ENCODE results near the gene CBLB.
"Not testable (repeated sequence)": the region's sequence is repeated elsewhere in the genome, so short reads cannot be mapped to it uniquely, and the experiment has no call there.

CBLB gene

DNA sequence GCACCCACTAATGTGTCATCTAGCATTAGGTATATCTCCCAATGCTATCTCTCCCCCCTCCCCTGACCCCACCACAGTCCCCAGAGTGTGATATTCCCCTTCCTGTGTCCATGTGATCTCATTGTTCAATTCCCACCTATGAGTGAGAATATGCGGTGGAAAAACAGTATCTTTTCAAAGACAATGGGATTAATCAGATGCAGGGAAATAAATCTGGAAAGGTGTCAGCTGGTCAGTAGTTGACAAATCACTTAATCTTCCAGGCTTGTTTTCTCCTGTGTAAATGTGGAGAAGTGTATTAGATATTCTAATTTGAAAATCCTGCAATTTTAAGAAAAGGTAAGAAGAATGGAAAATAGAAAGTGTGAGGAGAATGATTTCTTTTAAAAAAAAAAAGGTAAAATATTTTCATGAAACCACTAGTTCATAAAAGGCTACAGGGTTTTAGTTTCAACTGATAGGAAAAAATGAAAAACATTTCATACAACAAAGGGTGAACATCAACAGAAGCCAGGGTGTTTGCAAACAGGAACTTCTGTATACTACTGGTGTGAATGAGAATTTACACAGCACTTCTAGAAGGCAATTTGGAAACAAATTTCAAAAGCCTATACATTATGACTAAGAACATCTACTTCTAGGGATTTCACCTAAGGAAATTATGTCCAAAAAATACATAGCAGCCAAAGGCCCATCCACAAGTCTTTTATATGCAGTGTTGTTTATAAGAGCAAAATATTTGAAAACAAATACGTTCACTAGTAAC is 113.5 kb downstream of the CBLB start:
- DNase-seq, result no peak

DNA sequence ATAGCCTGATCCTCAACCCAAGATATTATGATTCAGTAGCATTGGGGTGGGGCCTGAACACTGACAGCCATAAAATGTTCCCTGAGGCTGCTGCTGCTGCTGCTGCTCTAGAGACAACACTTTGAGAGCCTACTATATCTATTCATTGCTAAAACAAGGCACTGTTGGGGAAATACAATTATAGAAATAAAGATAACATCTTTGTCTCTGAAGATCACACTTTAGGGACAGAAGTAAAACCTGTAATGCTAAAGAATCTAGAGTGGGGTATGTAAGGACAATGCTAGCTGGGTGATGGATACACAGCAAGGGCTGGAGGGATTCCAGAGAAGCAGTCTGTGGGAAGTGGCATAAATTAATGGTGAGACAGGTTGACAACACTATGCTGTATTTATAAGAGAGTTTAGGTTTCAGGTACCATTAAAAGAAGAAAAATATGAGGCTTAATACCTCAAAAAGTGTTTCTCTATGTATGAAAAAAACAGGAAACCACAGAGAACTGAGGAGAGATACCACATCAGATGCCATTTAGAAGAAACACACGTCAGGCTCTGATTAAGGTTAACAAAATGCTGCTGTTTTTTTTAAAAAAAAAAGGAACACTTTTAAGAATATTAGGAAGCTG is 115.9 kb downstream of the CBLB start:
- no peak for DNase-seq

- no peak for DNase-seq
Observed at GRCh38 chr3:105747696-105748095, 121.1 kb downstream of the CBLB start.

- no peak for DNase-seq
Observed at GRCh38 chr3:105747060-105747541, 121.7 kb downstream of the CBLB start.

- DNase-seq, result no peak
Observed at GRCh38 chr3:105746231-105746996, 122.4 kb downstream of the CBLB start.

GRCh38 chr3:105745046-105745445 is 123.8 kb downstream of the CBLB start:
- no peak for DNase-seq

DNA sequence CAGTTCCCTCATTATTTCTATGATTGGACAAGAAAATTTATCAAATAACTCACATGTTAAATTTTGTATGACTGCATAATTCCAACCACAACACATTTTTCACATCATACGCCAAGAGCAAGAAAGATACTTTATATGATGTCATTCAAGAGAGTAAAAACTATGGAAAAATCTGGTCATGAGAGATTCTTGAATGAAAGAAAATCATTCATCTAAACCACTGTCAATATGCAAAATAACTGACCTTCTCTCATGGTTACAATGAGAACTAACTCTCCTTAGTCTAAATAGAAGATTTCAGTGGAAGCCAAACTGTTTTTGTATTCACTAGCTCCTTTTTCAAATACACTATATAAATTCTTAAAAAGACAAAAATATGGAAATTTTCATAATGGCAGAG is 124.6 kb downstream of the CBLB start:
- no peak for DNase-seq

DNA sequence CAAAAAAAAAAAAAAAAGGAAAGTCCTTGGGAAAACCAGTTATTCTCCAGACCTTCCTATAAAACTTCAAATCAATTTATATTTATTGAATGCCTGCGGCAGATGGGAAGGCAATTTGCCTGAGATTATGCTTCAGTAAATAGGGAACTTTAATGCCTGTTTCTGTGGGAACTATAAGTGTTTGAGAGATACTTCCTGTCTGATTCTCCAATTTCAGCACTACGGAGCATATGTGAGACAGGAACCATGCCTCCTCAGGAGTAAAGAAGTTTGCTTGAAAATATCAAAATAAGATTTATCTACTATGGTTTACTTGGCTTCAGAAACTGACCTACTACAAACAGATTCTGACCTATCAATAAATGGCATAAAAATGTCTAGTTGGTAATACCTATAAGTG is 135.5 kb downstream of the CBLB start:
- DNase-seq, result no peak

DNA sequence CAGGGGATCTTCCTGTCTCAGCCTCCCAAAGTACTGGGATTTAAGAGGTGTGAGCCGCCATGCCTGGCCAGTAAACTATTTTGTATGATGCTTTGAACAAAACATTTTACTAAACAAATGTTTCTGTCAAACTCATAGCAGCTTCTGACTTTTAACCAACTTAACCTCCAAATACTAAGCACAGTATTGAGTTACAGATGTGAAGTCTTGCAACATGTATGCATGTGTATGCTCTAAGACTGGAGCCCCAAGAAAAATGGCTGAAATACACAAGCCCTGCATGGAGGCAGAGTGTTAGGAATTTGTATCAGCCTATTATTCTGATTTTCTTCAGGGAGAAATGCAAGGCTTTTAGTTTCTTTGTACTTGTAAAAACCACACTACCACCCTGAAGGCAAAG is 137.1 kb downstream of the CBLB start:
- no peak for DNase-seq

GRCh38 chr3:105730801-105731354 is 137.9 kb downstream of the CBLB start:
- DNase-seq, result no peak

GRCh38 chr3:105729667-105730066 is 139.1 kb downstream of the CBLB start:
- no peak for DNase-seq

- no peak for DNase-seq
Observed at GRCh38 chr3:105728771-105729312, 140.0 kb downstream of the CBLB start.

DNA sequence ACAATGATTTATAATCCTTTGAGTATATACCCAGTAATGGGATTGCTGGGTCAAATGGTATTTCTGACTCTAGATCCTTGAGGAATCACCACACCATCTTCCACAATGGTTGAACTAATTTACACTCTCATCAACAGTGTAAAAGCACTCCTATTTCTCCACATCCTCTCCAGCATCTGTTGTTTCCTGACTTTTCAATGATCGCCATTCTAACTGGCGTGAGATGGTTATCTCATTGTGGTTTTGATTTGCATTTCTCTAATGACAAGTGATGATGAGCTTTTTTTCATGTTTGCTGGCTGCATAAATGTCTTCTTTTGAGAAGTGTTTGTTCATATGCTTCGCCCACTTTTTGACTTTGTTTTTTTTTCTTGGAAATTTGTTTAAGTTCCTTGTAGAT is 141.8 kb downstream of the CBLB start:
- DNase-seq, result not testable (repeated sequence)

DNA sequence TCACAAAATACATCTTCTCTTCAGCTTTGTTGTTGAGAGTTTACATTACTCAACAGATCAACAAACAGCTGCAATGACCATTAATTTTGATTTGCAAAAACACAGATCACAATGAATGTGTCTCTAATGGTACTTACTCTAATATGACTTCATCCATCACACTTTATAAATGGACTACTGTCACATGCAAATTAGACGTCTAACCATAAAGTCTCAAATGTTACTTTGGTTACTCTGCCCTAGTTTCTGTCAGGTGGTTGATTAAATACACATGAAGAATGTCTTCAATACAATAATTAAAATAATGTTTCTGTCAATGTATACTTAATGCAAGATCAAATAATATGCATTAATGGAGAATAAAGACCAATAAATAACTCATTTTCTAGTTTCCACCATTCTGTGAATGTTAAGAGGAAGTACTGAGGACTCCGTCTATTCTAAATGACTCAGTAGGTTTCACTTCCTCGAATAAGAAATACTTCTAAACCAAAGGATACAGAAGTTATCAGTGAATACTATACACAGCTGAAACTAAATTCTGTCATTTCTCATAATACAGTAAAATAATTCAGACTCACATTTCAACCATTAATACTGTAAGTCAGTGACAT is 145.8 kb downstream of the CBLB start:
- no peak for DNase-seq

DNA sequence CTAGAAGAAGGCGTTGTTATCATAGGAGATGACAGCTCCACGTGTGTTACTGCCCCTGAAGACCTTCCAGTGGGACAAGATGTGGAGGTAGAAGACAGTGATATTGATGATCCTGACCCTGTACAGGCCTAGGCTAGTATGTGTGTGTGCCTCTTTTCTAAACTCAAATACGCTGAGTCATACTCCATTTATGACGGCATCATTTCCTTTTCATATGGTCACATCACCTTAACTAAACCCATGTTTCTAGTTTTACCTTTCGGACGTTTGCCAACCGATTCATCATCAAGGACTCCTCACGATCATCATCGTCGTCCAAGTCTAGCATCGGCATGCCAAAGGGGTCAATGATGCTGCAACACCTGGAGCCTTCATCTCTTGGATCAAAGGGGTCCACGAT is 149.0 kb downstream of the CBLB start:
- no peak for DNase-seq

- DNase-seq, result no peak
Observed at GRCh38 chr3:105715372-105715771, 153.4 kb downstream of the CBLB start.

DNA sequence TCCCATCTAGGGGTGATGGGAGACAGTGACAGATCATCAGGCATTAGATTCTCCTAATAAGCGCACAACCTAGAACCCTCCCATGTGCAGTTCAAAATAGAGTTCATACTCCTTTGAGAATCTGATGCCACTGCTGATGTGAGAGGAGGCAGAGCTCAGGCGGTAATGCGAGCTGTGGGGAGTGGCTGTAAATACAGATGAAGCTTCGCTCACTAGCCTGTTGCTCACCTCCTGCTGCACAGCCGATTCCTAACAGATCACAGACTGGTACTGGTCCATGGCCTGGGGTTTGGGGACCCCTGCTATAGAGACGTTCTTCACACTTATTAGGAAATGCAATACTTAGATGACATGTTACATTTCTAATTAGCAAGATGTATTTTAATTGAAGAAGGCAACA is 154.4 kb downstream of the CBLB start:
- DNase-seq, result no peak

GRCh38 chr3:105708980-105709379 is 159.8 kb downstream of the CBLB start:
- no peak for DNase-seq

DNA sequence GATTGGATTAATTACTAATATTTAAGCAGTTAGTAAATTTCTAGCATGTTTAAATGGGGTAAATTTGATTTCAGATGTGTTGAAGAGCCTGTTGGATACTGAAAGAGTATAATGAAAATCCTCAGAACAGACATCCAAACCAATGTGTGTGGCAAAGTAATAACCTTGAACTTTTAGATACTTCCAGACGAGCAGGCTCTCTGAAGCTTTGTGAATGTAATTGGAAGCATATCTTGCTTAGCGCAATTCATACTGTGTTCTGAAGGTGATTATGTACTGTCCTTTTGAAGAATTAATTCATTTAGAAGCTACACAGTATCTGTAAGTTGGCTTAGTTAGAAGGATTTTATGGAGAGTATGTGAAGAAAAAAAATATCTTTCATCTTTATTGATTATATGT is 161.8 kb downstream of the CBLB start:
- no peak for DNase-seq

GRCh38 chr3:105704726-105705410 is 163.9 kb downstream of the CBLB start:
- DNase-seq, result no peak

DNA sequence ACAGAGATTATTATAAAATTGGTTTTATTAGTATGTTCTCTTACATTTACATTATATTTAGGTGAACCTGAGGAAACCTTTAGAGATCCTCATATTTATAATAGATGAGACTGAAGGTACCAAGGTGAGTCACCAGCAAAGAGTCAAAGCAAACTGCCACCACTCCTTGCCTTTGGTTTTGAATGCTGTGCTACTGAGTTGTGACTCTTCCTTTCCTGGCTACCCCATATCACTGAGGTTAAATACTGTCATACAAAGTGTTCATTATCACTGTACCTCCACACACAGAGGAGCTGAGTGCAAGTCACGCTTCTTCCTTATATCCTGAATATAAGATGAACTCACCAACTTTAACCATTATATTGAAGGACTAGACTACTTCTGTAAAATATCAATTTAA is 168.2 kb downstream of the CBLB start:
- no peak for DNase-seq
